K562 (cell line): ENCODE data around the gene PAGE5. TPM values are rescaled to one million over a fixed set of nuclear protein-coding genes. Genes with fewer than 3 reads are reported as not detected.
A peak's percentile ranks its signal among the peaks of the same experiment; 100 is the strongest.

Source experiments
- ATAC-seq: fragments of 200-7000 bp; cut with Tn5 transposase; 3 replicates; pipeline ENCODE4 v1.9.1; 2020; ENCODE audit warnings: moderate library complexity
- BruUV-seq: library from RNA; stranded (reverse); fragments of 400-500 nt; replicated peaks from 2 replicates; lab custom pipeline; 2021; lab: Mats Ljungman, UMichigan
- CTCF ChIA-PET: fragments of 300-600 bp; formaldehyde crosslinking; extraction: SDS; loops from one replicate; lab custom pipeline; 2021; ENCODE audit warnings: low intra/inter-chr PET ratio; lab: Yijun Ruan, JAX
- POLR2A ChIA-PET: fragments of 300-600, 350-650 bp; sonication (Branson Sonifier 250); formaldehyde crosslinking; extraction: SDS; loops from one replicate; lab custom pipeline; 2021; ENCODE audit warnings: antibody characterized with exemption, inconsistent platforms; lab: Yijun Ruan, JAX
- DNase-seq, 4 experiments: peaks; one replicate each; pipeline versions ENCODE4 v3.0.0 to v3.0.0-alpha.2; 2011 to 2018; ENCODE audit warnings: low spot score in 3 of 4, mixed read lengths in 3 of 4; ENCODE audit errors: extremely low read depth in 1 of 4
- FAIRE-seq: peaks from 2 replicates; lab custom pipeline; 2011; peaks lifted over from hg19 to GRCh38; lab: Jason Lieb, UNC
- H2AFZ ChIP-seq: 2 replicates; pipeline ENCODE4 v1.6.0; 2011; ENCODE audit warnings: low read depth, low read length, control low read depth, inconsistent platforms
- H3K27ac ChIP-seq: fragments of 200-600 bp; 3 replicates; pipeline ENCODE4 v1.8.0; 2011; ENCODE audit warnings: low read depth, mild to moderate bottlenecking, control low read depth, inconsistent platforms, low read length, moderate library complexity, mixed read lengths; ENCODE audit errors: extremely low read depth
- H3K27me3 ChIP-seq, 2 experiments: fragments of 300-600 bp in 1 of 2; 2 replicates in 1 of 2; 3 replicates in 1 of 2; pipeline versions ENCODE4 v1.6.0 to v1.8.0; 2011; ENCODE audit warnings: inconsistent platforms in 2 of 2, low read length in 2 of 2, mild to moderate bottlenecking in 1 of 2, mixed read lengths in 1 of 2, moderate library complexity in 1 of 2; ENCODE audit not compliant: control insufficient read depth in 2 of 2, insufficient read depth in 2 of 2
- H3K36me3 ChIP-seq: fragments of 300-600 bp; 3 replicates; pipeline ENCODE4 v1.8.0; 2011; ENCODE audit warnings: mild to moderate bottlenecking, low read length, inconsistent platforms; ENCODE audit not compliant: control insufficient read depth, insufficient read depth
- H3K4me1 ChIP-seq, 2 experiments: fragments of 200-600 bp in 1 of 2; replicated peaks in 1 of 2; 2 replicates in 1 of 2; 3 replicates in 1 of 2; pipeline versions ENCODE4 v1.5.1 to v1.8.0; 2011; ENCODE audit warnings: inconsistent platforms in 2 of 2, low read length in 2 of 2, mild to moderate bottlenecking in 1 of 2, mixed read lengths in 1 of 2, moderate library complexity in 1 of 2; ENCODE audit not compliant: control insufficient read depth in 2 of 2, insufficient read depth in 2 of 2
- H3K4me2 ChIP-seq: 2 replicates; pipeline ENCODE4 v1.6.1; 2011; ENCODE audit warnings: low read length, control low read depth, inconsistent platforms, mixed read lengths; ENCODE audit not compliant: insufficient read depth
- H3K4me3 ChIP-seq: fragments of 200-600 bp; sonication (generic), shearing (Covaris generic); 2 replicates; pipeline ENCODE4 v1.5.1; 2016; ENCODE audit warnings: control low read depth, inconsistent platforms
- H3K79me2 ChIP-seq: fragments of 200-600 bp; 3 replicates; pipeline ENCODE4 v1.8.0; 2011; ENCODE audit warnings: low read length, inconsistent platforms; ENCODE audit not compliant: control insufficient read depth, insufficient read depth
- H3K9ac ChIP-seq, 2 experiments: 2 replicates each; pipeline versions ENCODE4 v1.6.0 to v1.6.1; 2011; ENCODE audit warnings: low read depth in 2 of 2, low read length in 2 of 2, control low read depth in 1 of 2, inconsistent platforms in 1 of 2, mild to moderate bottlenecking in 1 of 2, mixed read lengths in 1 of 2; ENCODE audit not compliant: insufficient read depth in 1 of 2
- H3K9me1 ChIP-seq: one replicate; pipeline ENCODE4 v1.6.0; 2011; ENCODE audit warnings: inconsistent platforms, mild to moderate bottlenecking, low read length, moderate library complexity; ENCODE audit not compliant: control insufficient read depth, insufficient read depth
- H3K9me3 ChIP-seq: replicated peaks from 2 replicates; pipeline ENCODE4 v1.5.1; 2011; ENCODE audit warnings: low read depth, low read length, inconsistent platforms; ENCODE audit not compliant: control insufficient read depth, insufficient read depth
- H4K20me1 ChIP-seq: replicated peaks from 2 replicates; pipeline ENCODE4 v1.6.1; 2011; ENCODE audit warnings: low read length, inconsistent platforms, mixed read lengths; ENCODE audit not compliant: control insufficient read depth, insufficient read depth
- BMI1 ChIP-seq: fragments of 150-350 bp; IDR thresholded peaks from 2 replicates; pipeline ENCODE4 v1.6.1; 2014; ENCODE audit warnings: low read length
- HIVEP1 ChIP-seq: fragments of 250-450 bp; sonication (Bioruptor Pico); IDR thresholded peaks from 2 replicates; pipeline ENCODE4 v1.4.0; 2020; ENCODE audit warnings: mild to moderate bottlenecking
- SRSF7 ChIP-seq: fragments of 200-400 bp; formaldehyde crosslinking; optimal IDR thresholded peaks from 2 replicates; pipeline ENCODE3; 2017; ENCODE audit warnings: mild to moderate bottlenecking, low read depth, low read length
- TCF3 ChIP-seq: sonication (generic); formaldehyde crosslinking; IDR thresholded peaks from 2 replicates; pipeline ENCODE4 v1.4.0; 2020; ENCODE audit warnings: mild to moderate bottlenecking, missing genetic modification reagents
- ZNF316 ChIP-seq: fragments of 450-650 bp; IDR thresholded peaks from 2 replicates; pipeline ENCODE4 v1.6.1; 2016
- in situ Hi-C: fragments of 300-500 bp; cut with MboI; formaldehyde crosslinking; loops from 4 replicates; pipeline ENCODE4 v1.15.0; 2018; ENCODE audit warnings: inconsistent platforms, mixed read lengths
- intact Hi-C: fragments of 100-400 bp; cut with micrococcal nuclease; formaldehyde crosslinking; loops from 2 replicates; pipeline ENCODE4 v1.14.2; 2022
- polyA plus RNA-seq, 8 experiments: library from polyadenylated mRNA; depleted of rRNA in 4 of 8; stranded (reverse) in 5 of 8; unstranded in 3 of 8; fragments of >200 nt; fragmentation: Nextera tagmentation in 2 of 8; fragmentation: Illumina TruSeq in 1 of 8; extraction: Ambion mirVana in 2 of 8; extraction: Trizol in 1 of 8; gene quantifications; 2 replicates each; pipeline versions ENCODE4 v1.2.1 to v1.2.3, GENCODE V29; 2011 to 2014; ENCODE audit warnings: inconsistent platforms in 1 of 8, missing spikeins in 1 of 8
- total RNA-seq, 7 experiments: library from RNA; depleted of rRNA in 6 of 7; stranded (reverse); fragments of >200 nt in 6 of 7; fragmentation: Illumina TruSeq in 2 of 7; extraction: Trizol in 2 of 7; gene quantifications; 2 replicates each; pipeline versions ENCODE4 v1.2.1 to v1.2.3, GENCODE V29; 2011 to 2021; ENCODE audit warnings: low replicate concordance in 1 of 7
- TF ChIP-seq, protein P1 (sequence below): fragments of 250-450 bp; sonication (Bioruptor Pico); IDR thresholded peaks from 2 replicates; pipeline ENCODE4 v1.4.0; 2020
- TF ChIP-seq, protein P2 (sequence below): fragments of 250-450 bp; sonication (Bioruptor Pico); IDR thresholded peaks from 2 replicates; pipeline ENCODE4 v1.5.1; 2021; ENCODE audit warnings: mild to moderate bottlenecking

Gene PAGE5
- total and polyA plus RNA-seq, 9 of the 15 experiments (the other 6 are each of a cell fraction or from before 2014, with no cell fraction given): 146 to 571 (median 342) TPM

DNA sequence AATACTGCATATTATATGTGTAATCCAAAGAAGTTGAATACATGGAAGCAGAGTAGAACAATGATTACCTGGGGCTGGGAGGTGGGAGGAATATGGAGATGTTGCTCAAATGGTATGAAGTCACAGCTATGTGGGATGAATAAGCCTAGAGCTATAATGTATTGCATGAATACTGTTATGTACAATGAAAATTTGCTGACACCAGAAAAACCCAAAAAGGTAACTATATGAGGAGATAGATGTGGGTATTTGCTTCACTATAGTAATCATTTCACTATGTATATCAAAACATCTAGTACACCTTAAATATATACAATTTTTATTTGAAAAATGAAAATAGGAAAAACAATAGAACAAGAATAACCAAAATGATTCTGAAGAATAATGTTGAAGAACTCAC lies 33.4 kb downstream of the PAGE5 start:
- Histone ChIP-seq H3K27me3 (no peaks in the 10 kb centered on the region), H3K4me2 (no peak overlapping the region), H3K4me3 (no peak overlapping the region), H3K36me3 (no peaks in the 10 kb centered on the region), H3K9ac (no peak overlapping the region), H3K27ac (no peak overlapping the region), H3K9me1 (no peaks in the 10 kb centered on the region), H3K79me2 (no peaks in the 10 kb centered on the region), H4K20me1 (no peaks in the 10 kb centered on the region), H3K9me3 (no peaks in the 10 kb centered on the region), H3K4me1 (no peaks in the 10 kb centered on the region), H2AFZ (no peak overlapping the region)
- intact Hi-C loops: no loop called here
- TF ChIP-seq, protein P1, sequence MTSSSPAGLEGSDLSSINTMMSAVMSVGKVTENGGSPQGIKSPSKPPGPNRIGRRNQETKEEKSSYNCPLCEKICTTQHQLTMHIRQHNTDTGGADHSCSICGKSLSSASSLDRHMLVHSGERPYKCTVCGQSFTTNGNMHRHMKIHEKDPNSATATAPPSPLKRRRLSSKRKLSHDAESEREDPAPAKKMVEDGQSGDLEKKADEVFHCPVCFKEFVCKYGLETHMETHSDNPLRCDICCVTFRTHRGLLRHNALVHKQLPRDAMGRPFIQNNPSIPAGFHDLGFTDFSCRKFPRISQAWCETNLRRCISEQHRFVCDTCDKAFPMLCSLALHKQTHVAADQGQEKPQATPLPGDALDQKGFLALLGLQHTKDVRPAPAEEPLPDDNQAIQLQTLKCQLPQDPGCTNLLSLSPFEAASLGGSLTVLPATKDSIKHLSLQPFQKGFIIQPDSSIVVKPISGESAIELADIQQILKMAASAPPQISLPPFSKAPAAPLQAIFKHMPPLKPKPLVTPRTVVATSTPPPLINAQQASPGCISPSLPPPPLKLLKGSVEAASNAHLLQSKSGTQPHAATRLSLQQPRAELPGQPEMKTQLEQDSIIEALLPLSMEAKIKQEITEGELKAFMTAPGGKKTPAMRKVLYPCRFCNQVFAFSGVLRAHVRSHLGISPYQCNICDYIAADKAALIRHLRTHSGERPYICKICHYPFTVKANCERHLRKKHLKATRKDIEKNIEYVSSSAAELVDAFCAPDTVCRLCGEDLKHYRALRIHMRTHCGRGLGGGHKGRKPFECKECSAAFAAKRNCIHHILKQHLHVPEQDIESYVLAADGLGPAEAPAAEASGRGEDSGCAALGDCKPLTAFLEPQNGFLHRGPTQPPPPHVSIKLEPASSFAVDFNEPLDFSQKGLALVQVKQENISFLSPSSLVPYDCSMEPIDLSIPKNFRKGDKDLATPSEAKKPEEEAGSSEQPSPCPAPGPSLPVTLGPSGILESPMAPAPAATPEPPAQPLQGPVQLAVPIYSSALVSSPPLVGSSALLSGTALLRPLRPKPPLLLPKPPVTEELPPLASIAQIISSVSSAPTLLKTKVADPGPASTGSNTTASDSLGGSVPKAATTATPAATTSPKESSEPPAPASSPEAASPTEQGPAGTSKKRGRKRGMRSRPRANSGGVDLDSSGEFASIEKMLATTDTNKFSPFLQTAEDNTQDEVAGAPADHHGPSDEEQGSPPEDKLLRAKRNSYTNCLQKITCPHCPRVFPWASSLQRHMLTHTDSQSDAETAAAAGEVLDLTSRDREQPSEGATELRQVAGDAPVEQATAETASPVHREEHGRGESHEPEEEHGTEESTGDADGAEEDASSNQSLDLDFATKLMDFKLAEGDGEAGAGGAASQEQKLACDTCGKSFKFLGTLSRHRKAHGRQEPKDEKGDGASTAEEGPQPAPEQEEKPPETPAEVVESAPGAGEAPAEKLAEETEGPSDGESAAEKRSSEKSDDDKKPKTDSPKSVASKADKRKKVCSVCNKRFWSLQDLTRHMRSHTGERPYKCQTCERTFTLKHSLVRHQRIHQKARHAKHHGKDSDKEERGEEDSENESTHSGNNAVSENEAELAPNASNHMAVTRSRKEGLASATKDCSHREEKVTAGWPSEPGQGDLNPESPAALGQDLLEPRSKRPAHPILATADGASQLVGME (CRISPR knock-in tag): no peak
- TF ChIP-seq ZNF316 (peak; percentile 52), HIVEP1 (CRISPR knock-in tag) (no peak), TCF3 (CRISPR knock-in tag) (no peak), BMI1 (no peak), SRSF7 (no peak)
- TF ChIP-seq, protein P2, sequence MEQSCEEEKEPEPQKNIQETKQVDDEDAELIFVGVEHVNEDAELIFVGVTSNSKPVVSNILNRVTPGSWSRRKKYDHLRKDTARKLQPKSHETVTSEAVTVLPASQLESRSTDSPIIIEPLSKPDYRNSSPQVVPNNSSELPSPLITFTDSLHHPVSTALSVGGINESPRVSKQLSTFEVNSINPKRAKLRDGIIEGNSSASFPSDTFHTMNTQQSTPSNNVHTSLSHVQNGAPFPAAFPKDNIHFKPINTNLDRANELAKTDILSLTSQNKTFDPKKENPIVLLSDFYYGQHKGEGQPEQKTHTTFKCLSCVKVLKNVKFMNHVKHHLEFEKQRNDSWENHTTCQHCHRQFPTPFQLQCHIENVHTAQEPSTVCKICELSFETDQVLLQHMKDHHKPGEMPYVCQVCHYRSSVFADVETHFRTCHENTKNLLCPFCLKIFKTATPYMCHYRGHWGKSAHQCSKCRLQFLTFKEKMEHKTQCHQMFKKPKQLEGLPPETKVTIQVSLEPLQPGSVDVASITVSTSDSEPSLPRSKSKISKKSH (CRISPR knock-in tag): no peak
- no TSS peak for BruUV-seq
- CTCF ChIA-PET: no interaction called here
- DNase-seq (no peak), ATAC-seq (no peak), FAIRE-seq (no peak)
- POLR2A ChIA-PET: no interaction called here
- in situ Hi-C loops: no loop called here
